Measurements from ENCODE around the gene TAMM41.

Gene TAMM41

DNA sequence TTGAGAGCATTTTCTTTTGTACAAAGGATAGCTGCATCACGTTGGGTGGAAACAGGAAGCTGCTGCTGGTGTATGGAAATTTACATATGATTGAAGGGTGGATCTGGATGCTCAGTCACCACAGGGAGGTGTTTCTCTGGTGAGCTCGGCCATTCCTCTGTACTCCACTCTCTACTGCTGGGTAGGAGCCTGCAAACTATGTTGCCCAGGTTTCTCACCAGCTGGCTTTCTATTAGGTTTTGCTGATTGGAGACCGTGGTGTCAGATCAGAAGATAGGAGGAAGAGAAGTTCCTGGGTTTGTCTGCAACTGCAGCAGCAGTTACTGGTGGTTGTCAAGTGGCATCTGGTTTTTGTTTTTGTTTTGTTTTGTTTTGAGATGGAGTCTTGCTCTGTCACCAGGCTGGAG is 61.7 kb downstream of the TAMM41 start:
- no peak for TF ChIP-seq MYC (IDR thresholded peaks at IDR 0.05; ENCODE audit: low read depth, low read length)
- TF ChIP-seq POLR2A (IDR thresholded peaks at IDR 0.05; ENCODE audit: extremely low read depth, insufficient read length) = no peak
- TF ChIP-seq, protein P1, sequence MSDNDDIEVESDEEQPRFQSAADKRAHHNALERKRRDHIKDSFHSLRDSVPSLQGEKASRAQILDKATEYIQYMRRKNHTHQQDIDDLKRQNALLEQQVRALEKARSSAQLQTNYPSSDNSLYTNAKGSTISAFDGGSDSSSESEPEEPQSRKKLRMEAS (IDR thresholded peaks at IDR 0.05; ENCODE audit: low read depth, low read length) = no peak
- TF ChIP-seq, protein P2, sequence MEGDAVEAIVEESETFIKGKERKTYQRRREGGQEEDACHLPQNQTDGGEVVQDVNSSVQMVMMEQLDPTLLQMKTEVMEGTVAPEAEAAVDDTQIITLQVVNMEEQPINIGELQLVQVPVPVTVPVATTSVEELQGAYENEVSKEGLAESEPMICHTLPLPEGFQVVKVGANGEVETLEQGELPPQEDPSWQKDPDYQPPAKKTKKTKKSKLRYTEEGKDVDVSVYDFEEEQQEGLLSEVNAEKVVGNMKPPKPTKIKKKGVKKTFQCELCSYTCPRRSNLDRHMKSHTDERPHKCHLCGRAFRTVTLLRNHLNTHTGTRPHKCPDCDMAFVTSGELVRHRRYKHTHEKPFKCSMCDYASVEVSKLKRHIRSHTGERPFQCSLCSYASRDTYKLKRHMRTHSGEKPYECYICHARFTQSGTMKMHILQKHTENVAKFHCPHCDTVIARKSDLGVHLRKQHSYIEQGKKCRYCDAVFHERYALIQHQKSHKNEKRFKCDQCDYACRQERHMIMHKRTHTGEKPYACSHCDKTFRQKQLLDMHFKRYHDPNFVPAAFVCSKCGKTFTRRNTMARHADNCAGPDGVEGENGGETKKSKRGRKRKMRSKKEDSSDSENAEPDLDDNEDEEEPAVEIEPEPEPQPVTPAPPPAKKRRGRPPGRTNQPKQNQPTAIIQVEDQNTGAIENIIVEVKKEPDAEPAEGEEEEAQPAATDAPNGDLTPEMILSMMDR (IDR thresholded peaks at IDR 0.05; ENCODE audit: low read depth, low read length) = no peak
- no peak overlapping the region for H3K4me3 ChIP-seq (ENCODE audit: low read depth, low read length)
- peak; percentile 22 for DNase-seq (ENCODE audit: low read depth)

DNA sequence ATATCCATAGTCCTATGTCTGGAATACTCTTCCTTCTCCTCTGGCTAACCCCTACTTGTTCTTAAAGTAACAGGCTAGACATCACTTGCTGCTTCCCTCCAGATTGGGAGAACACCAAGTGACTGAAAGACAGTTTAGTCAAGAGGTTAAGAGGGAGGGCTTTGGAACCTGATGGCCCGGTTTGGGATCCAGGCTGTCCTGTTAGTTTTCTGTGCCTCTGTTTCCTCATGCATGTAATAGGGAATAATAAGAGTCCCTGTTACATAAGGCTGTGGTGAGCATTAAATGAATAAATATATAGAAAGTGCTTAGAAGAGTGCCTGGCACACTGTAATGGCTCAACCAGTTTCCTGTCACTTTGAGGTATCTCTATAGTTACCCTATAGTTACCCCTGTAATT is 66.3 kb downstream of the TAMM41 start:
- H3K4me3 ChIP-seq (ENCODE audit: low read depth, low read length) = no peak overlapping the region
- TF ChIP-seq MYC (IDR thresholded peaks at IDR 0.05; ENCODE audit: low read depth, low read length) (no peak), POLR2A (IDR thresholded peaks at IDR 0.05; ENCODE audit: extremely low read depth, insufficient read length) (no peak)
- TF ChIP-seq, protein P1 (IDR thresholded peaks at IDR 0.05; ENCODE audit: low read depth, low read length) = no peak

DNA sequence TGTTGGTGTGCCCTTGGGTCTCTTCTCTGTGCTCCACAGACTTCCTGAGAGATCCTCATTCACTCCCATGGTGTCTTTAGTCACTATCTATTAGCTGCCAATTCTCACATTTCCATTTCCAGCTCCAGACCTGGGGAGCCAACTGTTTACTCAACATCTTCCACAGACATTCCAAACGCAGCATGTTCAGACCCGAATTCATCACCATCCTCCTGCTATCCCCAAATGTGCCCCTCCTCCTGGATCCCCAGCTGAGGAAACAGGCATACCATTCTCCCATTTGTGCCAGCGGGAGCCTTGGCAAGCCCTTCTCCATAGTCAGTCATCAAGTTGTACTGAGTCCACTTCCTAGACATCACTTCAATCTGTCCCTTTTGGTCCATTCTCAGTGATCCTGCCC is 67.1 kb downstream of the TAMM41 start:
- no peak for DNase-seq (ENCODE audit: low read depth)
- no peak for TF ChIP-seq MYC (IDR thresholded peaks at IDR 0.05; ENCODE audit: low read depth, low read length)

More for the DNA sequence above, 66.3 kb downstream of the TAMM41 start:
- DNase-seq (ENCODE audit: low read depth) = no peak

DNA sequence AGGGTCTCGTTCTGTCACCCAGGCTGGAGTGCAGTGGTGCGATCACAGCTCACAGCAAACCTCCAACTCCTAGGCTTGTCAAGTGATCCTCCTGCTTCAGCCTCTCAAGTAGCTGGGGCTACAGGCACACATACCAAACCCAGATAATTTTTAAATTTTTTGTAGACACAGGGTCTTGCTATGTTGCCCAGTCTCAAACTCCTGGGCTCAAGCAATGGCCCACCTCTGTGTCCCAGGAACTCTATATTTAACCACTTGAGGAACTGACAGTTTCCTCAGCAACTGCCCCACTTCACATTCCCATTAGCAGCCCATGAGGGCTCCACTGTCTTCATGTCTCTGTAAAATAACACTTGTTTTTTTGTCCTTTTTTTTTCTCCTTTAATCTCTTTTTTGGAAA is 68.4 kb downstream of the TAMM41 start:
- TF ChIP-seq, protein P1 (IDR thresholded peaks at IDR 0.05; ENCODE audit: low read depth, low read length) = no peak
- TF ChIP-seq MYC (IDR thresholded peaks at IDR 0.05; ENCODE audit: low read depth, low read length) (no peak), POLR2A (IDR thresholded peaks at IDR 0.05; ENCODE audit: extremely low read depth, insufficient read length) (no peak)
- TF ChIP-seq, protein P2 (IDR thresholded peaks at IDR 0.05; ENCODE audit: low read depth, low read length) = no peak
- no peak for DNase-seq (ENCODE audit: low read depth)
- H3K4me3 ChIP-seq (ENCODE audit: low read depth, low read length) = no peak overlapping the region

More for the DNA sequence above, 67.1 kb downstream of the TAMM41 start:
- no peak overlapping the region for H3K4me3 ChIP-seq (ENCODE audit: low read depth, low read length)

DNA sequence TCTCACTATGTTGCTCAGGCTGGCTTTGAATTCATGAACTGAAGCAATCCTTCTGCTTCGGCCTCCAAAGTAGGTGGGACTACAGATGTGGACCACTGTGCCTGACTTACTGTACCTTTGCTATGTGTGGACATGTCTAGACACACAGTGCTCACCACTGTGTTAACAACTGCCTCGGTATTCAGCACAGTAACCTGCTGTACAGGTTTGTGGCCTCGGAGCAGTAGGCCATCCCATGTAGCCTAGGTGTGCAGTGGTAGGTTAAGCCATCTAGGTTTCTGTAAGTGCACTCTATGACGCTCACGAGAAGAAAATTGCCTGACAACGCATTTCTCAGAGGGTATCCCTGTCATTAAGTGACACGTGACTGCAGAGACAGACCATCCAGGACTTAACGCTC is 70.3 kb downstream of the TAMM41 start:
- no peak overlapping the region for H3K4me3 ChIP-seq (ENCODE audit: low read depth, low read length)
- DNase-seq (ENCODE audit: low read depth) = no peak
- TF ChIP-seq MYC (IDR thresholded peaks at IDR 0.05; ENCODE audit: low read depth, low read length) (no peak), POLR2A (IDR thresholded peaks at IDR 0.05; ENCODE audit: extremely low read depth, insufficient read length) (no peak)
- TF ChIP-seq, protein P2 (IDR thresholded peaks at IDR 0.05; ENCODE audit: low read depth, low read length) = no peak
- TF ChIP-seq, protein P1 (IDR thresholded peaks at IDR 0.05; ENCODE audit: low read depth, low read length) = no peak

DNA sequence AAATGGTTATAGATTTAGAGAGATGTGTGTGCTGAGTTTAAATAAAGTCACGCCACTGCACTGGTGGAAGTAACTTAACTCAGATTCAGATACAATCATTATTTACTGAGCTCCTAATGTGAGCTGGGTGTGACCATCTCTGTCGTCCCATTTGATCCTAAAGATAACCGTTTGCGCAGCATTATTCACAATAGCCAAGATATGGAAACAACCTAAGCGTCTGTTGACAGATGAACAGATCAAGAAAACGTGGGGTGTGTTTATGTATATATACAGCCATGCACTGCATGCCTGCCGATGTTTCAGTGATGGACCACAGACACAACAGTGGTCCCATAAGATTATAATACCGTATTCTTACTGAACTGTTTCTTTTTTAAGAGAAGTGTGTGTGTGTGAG is 71.2 kb downstream of the TAMM41 start:
- TF ChIP-seq POLR2A (IDR thresholded peaks at IDR 0.05; ENCODE audit: extremely low read depth, insufficient read length) (no peak), MYC (IDR thresholded peaks at IDR 0.05; ENCODE audit: low read depth, low read length) (no peak)
- TF ChIP-seq, protein P2 (IDR thresholded peaks at IDR 0.05; ENCODE audit: low read depth, low read length) = no peak
- TF ChIP-seq, protein P1 (IDR thresholded peaks at IDR 0.05; ENCODE audit: low read depth, low read length) = no peak
- no peak for DNase-seq (ENCODE audit: low read depth)
- H3K4me3 ChIP-seq (ENCODE audit: low read depth, low read length) = no peak overlapping the region
